H7 (cell line): ENCODE data around the gene LRRC8B. TPM values are rescaled to one million over a fixed set of nuclear protein-coding genes. Genes with fewer than 3 reads are reported as not detected.
"Not testable (repeated sequence)": the region's sequence is repeated elsewhere in the genome, so short reads cannot be mapped to it uniquely, and the experiment has no call there.

Experiments used
- DNase-seq: peaks from one replicate; pipeline ENCODE4 v3.0.0; 2012
- H3K27me3 ChIP-seq: 2 replicates; pipeline ENCODE4 v1.6.0; 2011; ENCODE audit warnings: mild to moderate bottlenecking, low read length; ENCODE audit not compliant: control insufficient read depth, insufficient read depth
- H3K36me3 ChIP-seq: replicated peaks from 2 replicates; pipeline ENCODE4 v1.5.1; 2011; ENCODE audit warnings: low read length; ENCODE audit not compliant: control insufficient read depth, insufficient read depth
- H3K4me3 ChIP-seq: 2 replicates; pipeline ENCODE4 v1.5.1; 2011; ENCODE audit warnings: low read depth, mild to moderate bottlenecking, control low read depth, low read length, moderate library complexity; ENCODE audit not compliant: insufficient read depth
- total RNA-seq: library from RNA; depleted of rRNA; stranded (reverse); fragments of >200 nt; shearing (Covaris generic); gene quantifications from 2 replicates; pipeline ENCODE4 v1.2.3, GENCODE V29; 2014; rRNA removed

LRRC8B gene
- total RNA-seq: 15.9 and 18.0 TPM in 2 replicates

GRCh38 chr1:89524369-89525168 lies at the start of gene LRRC8B:
LRRC8B (plus strand) TSS chr1:89524829; CDS start chr1:89582651, 57,822 bp downstream.
- Histone ChIP-seq H3K4me3 (peak within 1 kb of the TSS; percentile 98), H3K36me3 (no peaks in the 10 kb centered on the region), H3K27me3 (no peaks in the 10 kb centered on the region)
- DNase-seq: peak; percentile 94

GRCh38 chr1:89475269-89475668 lies 49.4 kb upstream of the LRRC8B start:
- Histone ChIP-seq H3K27me3 (no peaks in the 10 kb centered on the region), H3K36me3 (no peaks in the 10 kb centered on the region)

DNA sequence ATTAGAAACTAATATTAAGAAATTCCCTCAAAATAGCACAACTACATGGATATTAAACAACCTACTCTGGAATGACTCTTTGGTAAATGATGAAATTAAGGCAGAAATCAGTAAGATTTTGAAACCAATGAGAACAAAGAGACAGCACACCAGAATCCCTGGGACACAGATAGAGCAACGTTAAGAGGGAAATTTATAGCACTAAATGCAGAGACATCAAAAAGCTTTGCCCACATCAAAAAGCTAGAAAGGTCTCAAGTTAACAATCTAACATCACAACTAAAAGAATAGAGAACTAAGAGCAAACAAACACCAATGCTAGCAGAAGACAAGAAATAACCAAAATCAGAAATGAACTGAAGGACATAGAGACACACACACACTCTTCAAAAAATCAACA lies 48.6 kb upstream of the LRRC8B start:
- no peak for DNase-seq
- Histone ChIP-seq H3K27me3 (no peaks in the 10 kb centered on the region), H3K4me3 (no peak overlapping the region), H3K36me3 (no peaks in the 10 kb centered on the region)

More at GRCh38 chr1:89475269-89475668, 49.4 kb upstream of the LRRC8B start:
- no peak for DNase-seq
- H3K4me3 ChIP-seq: no peak overlapping the region

DNA sequence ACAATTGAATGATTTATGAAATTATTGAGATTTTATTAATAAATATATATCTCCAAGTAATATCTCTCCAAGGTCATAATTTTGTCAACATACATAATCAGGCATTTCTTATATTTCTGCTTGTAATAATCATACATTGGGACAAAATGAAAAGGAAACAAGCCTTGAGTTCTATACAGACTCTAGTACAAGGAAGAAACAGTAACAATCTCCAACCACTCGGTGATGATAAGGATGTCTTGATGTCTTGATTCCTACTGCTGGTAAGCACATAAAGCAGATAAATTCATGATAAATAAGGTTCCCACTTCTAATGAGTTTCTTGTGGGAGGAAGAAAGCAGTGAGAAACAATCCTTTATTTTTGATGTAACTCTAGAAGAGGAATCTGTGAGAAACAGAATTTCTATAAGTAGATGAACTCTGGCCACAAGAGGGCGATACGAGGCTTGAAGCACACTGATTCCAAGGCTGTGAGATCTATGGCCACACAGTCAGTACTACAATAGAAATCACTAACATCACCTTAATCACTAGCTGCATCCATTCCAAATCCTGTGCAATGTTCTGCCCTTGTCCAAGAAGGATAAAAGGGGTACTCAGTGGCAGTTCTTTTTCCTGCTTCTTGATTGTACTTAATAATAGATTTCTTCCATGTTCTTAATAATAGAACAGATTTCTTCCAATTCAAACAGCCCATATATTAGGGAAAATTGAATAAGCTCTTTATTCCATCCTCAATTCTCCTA lies 41.4 kb upstream of the LRRC8B start:
- Histone ChIP-seq H3K36me3 (no peaks in the 10 kb centered on the region), H3K27me3 (no peaks in the 10 kb centered on the region), H3K4me3 (no peak overlapping the region)
- DNase-seq: peak; percentile 54

DNA sequence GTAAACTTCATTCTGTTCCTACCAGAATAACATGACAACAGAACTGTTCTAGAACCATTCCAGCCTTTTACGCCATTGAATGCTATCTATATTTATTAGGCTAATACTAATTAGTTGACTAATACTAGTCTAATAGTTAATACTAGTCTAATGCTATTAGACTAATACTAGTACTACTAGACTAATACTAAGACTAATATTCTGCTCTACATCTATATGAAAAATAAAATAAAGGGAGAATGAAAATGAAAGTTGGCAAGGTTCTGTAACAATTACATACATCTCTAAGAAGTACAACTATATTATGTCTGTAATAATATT lies 40.9 kb upstream of the LRRC8B start:
- no peak overlapping the region for H3K4me3 ChIP-seq

GRCh38 chr1:89484092-89485038 lies 40.3 kb upstream of the LRRC8B start:
- Histone ChIP-seq H3K27me3 (no peaks in the 10 kb centered on the region), H3K4me3 (no peak overlapping the region), H3K36me3 (no peaks in the 10 kb centered on the region)
- DNase-seq: no peak

More for the DNA sequence above, 40.9 kb upstream of the LRRC8B start:
- DNase-seq: no peak
- Histone ChIP-seq H3K27me3 (no peaks in the 10 kb centered on the region), H3K36me3 (no peaks in the 10 kb centered on the region)

DNA sequence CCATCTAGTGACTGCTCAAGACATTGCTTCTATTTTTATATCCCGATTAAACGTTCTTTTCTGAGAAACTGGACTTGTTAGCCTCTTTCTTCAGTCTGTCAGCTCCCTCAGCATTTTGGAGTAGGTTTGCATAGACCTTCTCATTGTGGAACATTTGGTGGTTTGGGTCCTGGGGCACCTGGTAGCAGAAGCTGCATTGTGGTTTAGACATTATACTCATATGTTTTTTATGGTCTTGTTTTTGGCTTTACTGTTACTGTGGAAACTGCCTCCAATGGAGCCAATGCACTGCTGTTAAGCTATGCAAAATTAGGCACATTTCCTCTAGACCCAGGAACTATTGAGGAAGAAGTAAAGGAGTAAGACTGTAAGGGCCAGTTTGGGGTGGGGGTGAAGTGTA lies 36.7 kb upstream of the LRRC8B start:
- Histone ChIP-seq H3K27me3 (no peaks in the 10 kb centered on the region), H3K4me3 (no peak overlapping the region), H3K36me3 (no peaks in the 10 kb centered on the region)
- DNase-seq: no peak

DNA sequence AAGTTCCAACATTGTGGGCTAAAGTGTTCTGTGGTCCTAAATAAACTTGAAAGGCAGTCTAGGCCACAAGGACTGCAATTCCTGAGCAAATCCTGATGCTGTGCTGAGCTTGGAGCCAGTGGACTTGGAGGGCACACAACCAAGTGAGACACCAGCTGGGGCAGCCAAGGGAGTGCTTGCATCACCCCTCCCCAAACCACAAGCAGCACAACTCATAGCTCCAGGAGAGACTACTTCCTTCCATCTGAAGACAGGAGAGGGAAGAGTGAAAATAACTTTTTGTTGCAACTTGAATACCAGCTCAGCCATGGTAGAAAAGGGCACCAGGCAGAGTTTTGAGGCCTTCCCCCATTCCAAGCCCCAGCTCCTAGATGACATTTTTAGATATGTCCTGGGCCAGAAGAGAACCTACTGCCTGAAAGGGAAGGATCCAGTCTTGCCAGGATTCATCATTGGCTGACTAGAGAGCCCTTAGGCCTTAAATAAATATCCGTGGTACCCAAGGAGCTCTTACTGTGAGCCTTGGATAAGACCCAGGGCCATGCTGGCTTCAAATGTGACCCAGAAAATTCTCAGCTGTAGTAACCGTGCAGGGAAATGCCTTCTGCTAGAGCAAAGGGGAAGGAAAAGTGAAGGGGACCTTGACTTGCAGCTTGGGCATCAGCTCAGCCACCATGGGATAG lies 35.4 kb upstream of the LRRC8B start:
- H3K4me3 ChIP-seq: no peak overlapping the region

DNA sequence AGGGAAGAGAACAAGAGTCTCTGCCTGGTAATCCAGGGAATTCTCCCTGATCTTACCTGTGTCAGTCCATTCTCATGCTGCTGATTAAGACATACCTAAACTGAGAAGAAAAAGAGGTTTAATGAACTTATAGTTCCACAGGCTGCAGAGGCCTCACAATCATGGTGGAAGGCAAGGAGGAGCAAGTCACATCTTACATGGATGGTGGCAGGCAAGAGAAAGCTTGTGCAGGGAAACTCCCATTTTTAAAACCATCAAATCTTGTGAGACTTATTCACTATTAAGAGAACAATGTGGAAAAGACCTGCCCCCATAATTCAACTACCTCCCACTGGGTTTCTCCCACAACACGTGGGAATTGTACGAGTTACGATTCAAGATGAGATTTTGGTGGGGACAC lies 34.2 kb upstream of the LRRC8B start:
- no peaks in the 10 kb centered on the region for H3K27me3 ChIP-seq
- no peak for DNase-seq
- no peaks in the 10 kb centered on the region for H3K36me3 ChIP-seq
- no peak overlapping the region for H3K4me3 ChIP-seq

More for the DNA sequence above, 35.4 kb upstream of the LRRC8B start:
- Histone ChIP-seq H3K36me3 (no peaks in the 10 kb centered on the region), H3K27me3 (no peaks in the 10 kb centered on the region)
- DNase-seq: no peak

GRCh38 chr1:89499320-89499719 lies 25.3 kb upstream of the LRRC8B start:
- Histone ChIP-seq H3K36me3 (no peaks in the 10 kb centered on the region), H3K27me3 (0 out of 2 replicates have a peak, but pooled peaks cover 1% of the 10 kb centered on the region), H3K4me3 (no peak overlapping the region)
- DNase-seq: no peak

GRCh38 chr1:89502042-89502441 lies 22.6 kb upstream of the LRRC8B start:
- Histone ChIP-seq H3K36me3 (no peaks in the 10 kb centered on the region), H3K4me3 (no peak overlapping the region), H3K27me3 (0 out of 2 replicates have a peak, but pooled peaks cover 1% of the 10 kb centered on the region)
- no peak for DNase-seq

DNA sequence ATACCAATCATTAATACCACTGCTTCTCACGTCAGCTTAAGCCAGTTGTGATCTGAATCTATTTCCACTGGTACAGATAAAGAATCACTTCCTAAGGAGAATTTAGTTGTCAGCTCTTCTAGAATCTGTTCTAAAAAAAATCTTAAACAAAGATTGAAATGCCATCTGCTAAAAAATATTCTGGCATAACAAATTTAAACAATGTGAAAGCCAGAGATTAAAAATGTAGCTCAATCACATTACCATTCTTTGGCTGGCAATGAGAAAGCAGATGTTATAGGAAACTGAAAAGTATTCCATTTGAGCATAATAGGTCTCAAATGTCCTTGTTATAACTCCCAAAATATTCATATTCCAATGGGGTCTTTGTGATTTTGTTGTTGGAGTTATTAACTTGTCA lies 21.7 kb upstream of the LRRC8B start:
- Histone ChIP-seq H3K27me3 (0 out of 2 replicates have a peak, but pooled peaks cover 1% of the 10 kb centered on the region), H3K4me3 (no peak overlapping the region), H3K36me3 (no peaks in the 10 kb centered on the region)
- no peak for DNase-seq

DNA sequence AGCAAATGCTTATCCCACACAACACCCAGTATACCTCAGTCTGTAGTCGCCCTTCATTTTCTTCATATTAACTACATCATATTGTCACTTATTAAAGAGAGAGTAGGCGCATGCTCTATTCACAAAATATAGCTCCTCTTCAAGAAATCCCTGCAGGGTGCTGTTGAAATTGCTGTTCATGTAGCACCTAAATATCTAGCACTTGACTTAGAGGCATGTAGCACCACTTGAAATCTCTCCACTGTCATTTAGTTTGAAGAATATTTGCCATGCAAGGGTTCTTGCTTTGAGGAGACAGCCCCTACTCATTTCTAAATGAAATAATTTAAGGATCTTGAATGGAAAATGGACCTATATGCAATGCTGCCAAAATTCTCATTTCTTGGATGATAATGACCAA lies 20.9 kb upstream of the LRRC8B start:
- no peak overlapping the region for H3K4me3 ChIP-seq
- 0 out of 2 replicates have a peak, but pooled peaks cover 1% of the 10 kb centered on the region for H3K27me3 ChIP-seq
- no peaks in the 10 kb centered on the region for H3K36me3 ChIP-seq
- DNase-seq: no peak

DNA sequence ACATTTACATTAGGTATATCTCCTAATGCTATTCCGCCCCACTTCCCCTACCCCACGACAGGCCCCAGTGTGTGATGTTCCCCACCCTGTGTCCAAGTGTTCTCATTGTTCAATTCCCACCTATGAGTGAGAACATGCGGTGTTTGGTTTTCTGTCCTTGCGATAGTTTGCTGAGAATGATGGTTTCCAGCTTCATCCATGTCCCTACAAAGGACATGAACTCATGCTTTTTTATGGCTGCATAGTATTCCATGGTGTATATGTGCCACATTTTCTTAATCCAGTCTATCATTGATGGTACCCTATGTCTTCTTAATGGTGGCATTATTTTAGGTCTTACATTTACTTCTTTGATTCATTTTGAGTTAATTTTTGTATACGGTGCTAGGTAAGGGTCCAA lies 14.6 kb upstream of the LRRC8B start:
- H3K4me3 ChIP-seq, H3K36me3 ChIP-seq, H3K27me3 ChIP-seq, DNase-seq: not testable (repeated sequence)
